Measurements from ENCODE around the gene PRSS8.
"Not testable (repeated sequence)": the region's sequence is repeated elsewhere in the genome, so short reads cannot be mapped to it uniquely, and the experiment has no call there.

PRSS8 gene

GRCh38 chr16:31179747-31180459 is 44.4 kb upstream of the PRSS8 start, which contains the start of gene FUS:
FUS (plus strand) TSS chr16:31180139; CDS start chr16:31180215, 76 bp downstream.
- ChIA-PET POLR2A (interaction anchor here (0.7 to 2.1 kb wide), 40 partner anchors 9 to 697 kb away, joined by 3 to 29 read pairs (median 5); partner anchors contain the start of genes ARMC5, COX6A2, HSD3B7 and KAT8), CTCF (interaction anchor here (2.2 kb wide), 1 partner anchor 37 kb away, joined by 13 read pairs; no protein-coding TSS in a partner anchor)
- DNase-seq (ENCODE audit: extremely low spot score), result peak; percentile 96
- no peak for TF ChIP-seq CTCF (IDR thresholded peaks at IDR 0.05; ENCODE audit: control extremely low read depth, extremely low read depth, low read depth, missing control alignments)

GRCh38 chr16:31179219-31179746 is 43.8 kb upstream of the PRSS8 start:
- CTCF ChIA-PET, result interaction anchor here (2.2 kb wide), 1 partner anchor 37 kb away, joined by 13 read pairs; no protein-coding TSS in a partner anchor
- no peak for DNase-seq (ENCODE audit: extremely low spot score)
- TF ChIP-seq CTCF (IDR thresholded peaks at IDR 0.05; ENCODE audit: control extremely low read depth, extremely low read depth, low read depth, missing control alignments), result no peak
- POLR2A ChIA-PET, result interaction anchor here (0.9 to 2.1 kb wide), 26 partner anchors 8 to 698 kb away, joined by 3 to 29 read pairs (median 7); partner anchors contain the start of genes ARMC5, COX6A2, HSD3B7 and KAT8

- CTCF ChIA-PET, result interaction anchor here (0.8 to 4.8 kb wide), 5 partner anchors 17 to 205 kb away, joined by 3 to 24 read pairs (median 4); no protein-coding TSS in a partner anchor
- no peak for DNase-seq (ENCODE audit: extremely low spot score)
- no peak for TF ChIP-seq CTCF (IDR thresholded peaks at IDR 0.05; ENCODE audit: control extremely low read depth, extremely low read depth, low read depth, missing control alignments)
- POLR2A ChIA-PET, result interaction anchor here (0.7 kb wide), 1 partner anchor 29 kb away, joined by 6 read pairs; no protein-coding TSS in a partner anchor
Observed at GRCh38 chr16:31177136-31177535, 41.6 kb upstream of the PRSS8 start.

- POLR2A ChIA-PET; DNase-seq (ENCODE audit: extremely low spot score); CTCF ChIA-PET: not testable (repeated sequence)
Observed at GRCh38 chr16:31170048-31170447, 34.5 kb upstream of the PRSS8 start.

- no peak for TF ChIP-seq CTCF (IDR thresholded peaks at IDR 0.05; ENCODE audit: control extremely low read depth, extremely low read depth, low read depth, missing control alignments)
- ChIA-PET CTCF (interaction anchor here (0.9 kb wide), 1 partner anchor 191 kb away, joined by 3 read pairs; no protein-coding TSS in a partner anchor), POLR2A (no interaction called here)
- DNase-seq (ENCODE audit: extremely low spot score), result no peak
Observed at GRCh38 chr16:31168848-31169247, 33.3 kb upstream of the PRSS8 start.

- DNase-seq (ENCODE audit: extremely low spot score), result no peak
- TF ChIP-seq CTCF (IDR thresholded peaks at IDR 0.05; ENCODE audit: control extremely low read depth, extremely low read depth, low read depth, missing control alignments), result no peak
- POLR2A ChIA-PET, result no interaction called here
- CTCF ChIA-PET, result interaction anchor here (0.6 to 5.3 kb wide), 3 partner anchors 8 to 238 kb away, joined by 3 to 21 read pairs (median 3); no protein-coding TSS in a partner anchor
Observed at GRCh38 chr16:31167315-31167714, 31.8 kb upstream of the PRSS8 start.
